Central memory CD8-positive, alpha-beta T cell (primary cell): Measurements from ENCODE around the gene TUBA4A.

Experiments used
- ATAC-seq: fragments of 150-1000 bp; cut with Tn5 transposase; replicated peaks from 2 replicates; pipeline ENCODE4 v1.10.0; 2022; ENCODE audit warnings: mild to moderate bottlenecking, moderate FRiP score, moderate number of reproducible peaks; ENCODE audit not compliant: poor library complexity, severe bottlenecking; ENCODE audit errors: extremely low read depth
- DNase-seq, 2 donors: peaks; one replicate each; pipeline ENCODE4 v3.0.0; 2021; ENCODE audit warnings: low spot score in 2 of 2
- H3K27ac Mint-ChIP-seq: one replicate; pipeline ENCODE4 v1.8.0; 2022; ENCODE audit warnings: low read depth, mild to moderate bottlenecking, moderate library complexity, mixed read lengths
- H3K27me3 Mint-ChIP-seq: one replicate; pipeline ENCODE4 v1.8.0; 2022; ENCODE audit warnings: mixed read lengths
- H3K36me3 Mint-ChIP-seq: one replicate; pipeline ENCODE4 v1.8.0; 2022; ENCODE audit warnings: mild to moderate bottlenecking, moderate library complexity, mixed read lengths; ENCODE audit not compliant: insufficient read depth
- H3K4me1 Mint-ChIP-seq: one replicate; pipeline ENCODE4 v1.8.0; 2022; ENCODE audit warnings: mixed read lengths
- H3K4me3 Mint-ChIP-seq: one replicate; pipeline ENCODE4 v1.8.0; 2022; ENCODE audit warnings: mild to moderate bottlenecking, moderate library complexity, mixed read lengths
- H3K9me3 Mint-ChIP-seq: one replicate; pipeline ENCODE4 v1.8.0; 2022; ENCODE audit warnings: mixed read lengths

The TUBA4A gene

DNA sequence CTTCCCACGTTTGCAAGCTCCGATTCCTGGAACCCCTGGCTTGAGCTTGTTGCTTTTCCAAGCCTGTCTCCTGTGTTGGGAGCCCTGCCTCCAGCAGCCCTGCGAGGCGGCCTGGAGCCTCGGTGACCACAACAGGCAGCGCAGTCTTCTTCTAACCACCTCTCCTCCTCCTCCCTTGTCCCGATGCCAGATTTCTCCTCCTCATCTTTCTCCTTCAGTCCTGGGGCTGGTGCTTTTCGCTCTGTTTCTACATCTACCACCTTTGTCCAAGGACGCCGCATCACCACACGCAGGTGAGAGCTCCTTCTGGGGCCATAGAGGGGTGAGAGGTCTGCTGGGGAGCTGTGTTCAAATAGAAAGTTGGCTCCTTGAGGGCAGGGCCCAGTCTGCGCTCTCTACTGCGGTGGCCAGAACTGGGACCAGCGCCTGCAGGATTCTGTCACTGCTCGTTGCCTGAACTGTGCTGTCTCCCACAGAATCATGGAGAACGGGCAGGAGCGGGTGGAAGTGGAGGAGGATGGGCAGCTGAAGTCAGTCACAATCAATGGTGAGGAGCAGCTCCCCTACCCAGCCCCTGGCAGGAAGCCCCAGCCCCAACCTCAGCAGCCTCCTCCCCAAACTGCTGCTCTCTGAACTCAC lies 29.3 kb upstream of the TUBA4A start:
- peaks cover 43% of the 10 kb centered on the region for H3K36me3 Mint-ChIP-seq
- H3K9me3 Mint-ChIP-seq: no peaks in the 10 kb centered on the region
- H3K27me3 Mint-ChIP-seq: no peaks in the 10 kb centered on the region
- DNase-seq (no peak), ATAC-seq (no peak)
- no peak overlapping the region for H3K4me3 Mint-ChIP-seq
- peak overlapping the region; percentile 80 for H3K27ac Mint-ChIP-seq
- peaks cover 34% of the 10 kb centered on the region for H3K4me1 Mint-ChIP-seq

- no peak for DNase-seq
- H3K4me3 Mint-ChIP-seq: no peak overlapping the region
- H3K36me3 Mint-ChIP-seq: peaks cover 44% of the 10 kb centered on the region
- no peaks in the 10 kb centered on the region for H3K27me3 Mint-ChIP-seq
- H3K27ac Mint-ChIP-seq: peak overlapping the region; percentile 80
- no peak for ATAC-seq
- H3K4me1 Mint-ChIP-seq: peaks cover 41% of the 10 kb centered on the region
- no peaks in the 10 kb centered on the region for H3K9me3 Mint-ChIP-seq
Observed at GRCh38 chr2:219282375-219282774, 28.7 kb upstream of the TUBA4A start.

- Mint-ChIP-seq H3K4me3 (peak overlapping the region; percentile 4), H3K36me3 (peaks cover 42% of the 10 kb centered on the region), H3K27me3 (no peaks in the 10 kb centered on the region), H3K4me1 (peaks cover 44% of the 10 kb centered on the region), H3K27ac (no peak overlapping the region), H3K9me3 (no peaks in the 10 kb centered on the region)
- DNase-seq (no peak), ATAC-seq (no peak)
Observed at GRCh38 chr2:219281588-219281987, 27.9 kb upstream of the TUBA4A start.

DNA sequence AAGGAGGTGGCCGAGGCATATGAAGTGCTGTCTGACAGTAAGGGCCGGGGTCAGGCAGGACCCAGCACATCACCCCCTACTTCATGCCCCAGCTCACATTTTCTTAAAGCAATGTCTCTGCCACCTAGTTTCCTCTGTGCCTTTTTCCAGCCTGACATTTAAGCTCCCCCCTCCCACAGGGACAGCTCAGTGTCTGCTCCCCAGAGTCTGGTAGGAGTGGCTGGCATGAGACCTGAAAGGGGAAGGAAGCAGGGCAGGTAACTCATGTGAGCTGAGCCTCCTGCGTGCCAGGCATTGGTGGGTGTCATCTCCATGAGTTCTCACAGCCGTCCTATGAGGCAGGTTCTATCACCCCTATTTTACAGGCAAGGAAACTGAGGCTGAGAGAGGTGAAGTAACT lies 26.9 kb upstream of the TUBA4A start:
- peak overlapping the region; percentile 88 for H3K4me3 Mint-ChIP-seq
- ATAC-seq: no peak

DNA sequence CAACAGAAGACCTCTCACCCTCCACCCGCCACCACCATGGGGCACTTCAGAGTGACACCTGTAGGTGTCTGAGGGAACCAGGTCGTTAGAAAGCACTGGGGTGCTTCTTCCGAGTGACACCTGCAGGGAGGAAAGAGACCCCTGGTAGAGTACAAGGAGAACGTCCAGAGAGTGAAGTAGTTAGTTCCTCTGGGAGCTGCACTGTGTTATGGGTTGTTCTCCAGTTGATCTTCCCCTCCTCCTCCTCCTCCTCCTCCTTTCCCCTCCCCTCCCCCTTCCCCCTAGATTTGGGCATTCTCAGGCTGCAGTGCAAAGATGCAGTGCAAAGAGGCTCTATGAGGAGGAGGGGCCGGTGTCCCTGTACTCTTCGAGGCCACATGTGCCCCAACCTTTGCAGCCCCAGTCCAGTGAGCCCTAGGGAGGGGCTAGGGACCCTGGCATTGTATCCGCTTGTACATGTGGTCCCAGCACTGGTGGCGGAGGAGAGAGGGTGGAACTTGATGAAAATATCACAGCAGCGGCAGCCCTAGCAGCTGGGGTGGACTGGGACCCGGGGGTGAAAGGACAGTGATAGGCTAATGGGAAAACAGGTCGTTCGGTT lies 26.3 kb upstream of the TUBA4A start:
- Mint-ChIP-seq H3K4me1 (peaks cover 38% of the 10 kb centered on the region), H3K36me3 (peaks cover 40% of the 10 kb centered on the region), H3K9me3 (no peaks in the 10 kb centered on the region), H3K4me3 (peak overlapping the region; percentile 88), H3K27me3 (no peaks in the 10 kb centered on the region), H3K27ac (peak overlapping the region; percentile 100)
- ATAC-seq: no peak
- no peak for DNase-seq

More for the DNA sequence above, 26.9 kb upstream of the TUBA4A start:
- DNase-seq: no peak
- H3K36me3 Mint-ChIP-seq: peaks cover 40% of the 10 kb centered on the region
- H3K27ac Mint-ChIP-seq: peak overlapping the region; percentile 100
- H3K4me1 Mint-ChIP-seq: peaks cover 44% of the 10 kb centered on the region
- H3K9me3 Mint-ChIP-seq: no peaks in the 10 kb centered on the region
- H3K27me3 Mint-ChIP-seq: no peaks in the 10 kb centered on the region

- Mint-ChIP-seq H3K27ac (peak within 1 kb of the TSS; percentile 100), H3K9me3 (no peaks in the 10 kb centered on the region), H3K4me1 (peaks cover 38% of the 10 kb centered on the region), H3K27me3 (no peaks in the 10 kb centered on the region), H3K36me3 (peaks cover 38% of the 10 kb centered on the region), H3K4me3 (peak within 1 kb of the TSS; percentile 88)
- peak; percentile 96 to 99 for DNase-seq
- peak; percentile 82 for ATAC-seq
Observed at GRCh38 chr2:219279151-219279915, 25.6 kb upstream of the TUBA4A start, which contains the start of gene DNAJB2. Gene DNAJB2, plus strand, starts transcription at chr2:219279366. Its CDS starts 468 bp downstream, at chr2:219279834.

GRCh38 chr2:219278655-219279150 lies 25.0 kb upstream of the TUBA4A start:
- Mint-ChIP-seq H3K4me1 (peaks cover 38% of the 10 kb centered on the region), H3K36me3 (peaks cover 32% of the 10 kb centered on the region), H3K9me3 (no peaks in the 10 kb centered on the region), H3K27ac (peak overlapping the region; percentile 100), H3K4me3 (peak overlapping the region; percentile 88), H3K27me3 (no peaks in the 10 kb centered on the region)
- no peak for DNase-seq
- ATAC-seq: no peak

DNA sequence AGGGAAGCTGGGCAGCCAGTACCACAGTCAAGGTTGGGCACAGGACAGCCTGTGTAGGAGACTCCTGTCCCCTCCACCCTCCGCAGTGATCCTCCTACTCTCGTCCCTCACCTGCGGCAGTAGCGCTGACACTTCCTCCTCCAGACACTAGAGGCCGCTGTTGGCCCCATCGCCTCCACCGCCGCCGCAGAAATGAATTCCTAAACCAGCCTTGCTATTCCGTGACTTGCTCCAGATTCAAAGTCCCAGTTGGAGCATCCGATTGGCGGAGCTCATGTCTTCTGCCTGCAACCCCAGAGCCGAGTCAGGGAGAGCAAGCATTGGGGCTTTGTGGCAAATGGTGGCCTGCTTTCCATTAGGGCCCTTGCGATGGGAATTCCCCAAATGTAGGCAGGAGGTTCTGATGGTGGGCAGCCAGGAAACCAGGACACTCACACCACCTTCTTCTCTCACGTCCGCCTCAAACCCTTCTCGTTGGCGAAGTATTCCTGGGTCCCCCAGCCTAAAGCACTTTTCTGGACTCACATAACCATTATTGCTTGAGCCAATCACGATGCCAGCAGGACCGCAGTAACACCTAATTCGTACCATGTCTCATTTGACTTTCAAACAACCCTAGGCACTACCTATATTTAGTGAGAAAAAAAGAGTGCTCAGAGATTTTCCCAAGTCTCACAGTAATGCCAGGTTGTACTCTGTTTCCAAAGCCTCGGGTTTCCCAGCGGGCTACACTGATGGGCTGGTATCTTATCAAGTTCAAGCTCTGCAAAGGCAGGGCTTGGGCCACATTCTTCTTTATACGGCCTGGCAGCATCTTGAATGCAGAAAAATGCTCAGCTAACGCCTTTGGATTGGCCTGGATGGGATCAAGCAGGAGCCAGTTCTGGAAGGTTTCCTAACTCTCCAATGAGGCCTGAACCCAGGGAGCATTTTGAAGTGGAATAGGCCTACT lies 24.3 kb upstream of the TUBA4A start:
- no peaks in the 10 kb centered on the region for H3K9me3 Mint-ChIP-seq
- DNase-seq (peak; percentile 68 to 71), ATAC-seq (no peak)
- H3K27me3 Mint-ChIP-seq: no peaks in the 10 kb centered on the region
- H3K27ac Mint-ChIP-seq: peak overlapping the region; percentile 100
- H3K36me3 Mint-ChIP-seq: peaks cover 30% of the 10 kb centered on the region
- peak overlapping the region; percentile 88 for H3K4me3 Mint-ChIP-seq
- peaks cover 35% of the 10 kb centered on the region for H3K4me1 Mint-ChIP-seq

DNA sequence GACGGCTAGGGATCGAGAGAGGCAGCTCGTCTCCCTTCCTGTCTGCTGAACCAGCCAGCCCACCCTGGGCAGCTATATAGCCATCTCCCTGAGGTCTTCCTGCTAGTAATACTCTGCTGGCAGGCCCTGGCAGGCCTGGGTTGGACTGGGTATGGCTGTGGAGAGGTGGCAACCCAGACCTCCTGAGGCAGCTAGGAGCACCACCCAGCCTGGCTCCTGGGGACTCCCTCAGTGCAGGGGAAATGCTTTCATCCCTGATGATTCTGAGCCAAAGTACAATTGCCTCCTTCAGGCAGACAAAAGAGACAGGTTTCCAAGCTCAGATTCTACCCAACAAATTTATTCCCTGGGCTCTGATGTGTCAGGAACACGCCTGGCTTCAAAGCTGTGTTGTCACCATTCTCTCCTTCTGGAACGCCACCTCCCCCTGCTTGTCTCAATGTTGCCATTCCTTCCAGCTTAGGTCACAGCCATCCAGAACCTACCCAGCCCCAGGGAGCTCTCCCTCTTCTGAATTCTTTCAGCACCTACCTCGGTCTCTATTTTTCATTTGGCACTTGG lies 20.7 kb upstream of the TUBA4A start:
- H3K36me3 Mint-ChIP-seq: peaks cover 9% of the 10 kb centered on the region
- no peaks in the 10 kb centered on the region for H3K9me3 Mint-ChIP-seq
- ATAC-seq (no peak), DNase-seq (no peak)
- H3K27me3 Mint-ChIP-seq: no peaks in the 10 kb centered on the region
- peak overlapping the region; percentile 62 for H3K27ac Mint-ChIP-seq
- no peak overlapping the region for H3K4me3 Mint-ChIP-seq
- peaks cover 21% of the 10 kb centered on the region for H3K4me1 Mint-ChIP-seq

- Mint-ChIP-seq H3K4me1 (peaks cover 19% of the 10 kb centered on the region), H3K9me3 (no peaks in the 10 kb centered on the region), H3K36me3 (peaks cover 5% of the 10 kb centered on the region), H3K27ac (no peak overlapping the region), H3K27me3 (no peaks in the 10 kb centered on the region), H3K4me3 (no peak overlapping the region)
- DNase-seq (no peak), ATAC-seq (no peak)
Observed at GRCh38 chr2:219273937-219274336, 20.2 kb upstream of the TUBA4A start.

DNA sequence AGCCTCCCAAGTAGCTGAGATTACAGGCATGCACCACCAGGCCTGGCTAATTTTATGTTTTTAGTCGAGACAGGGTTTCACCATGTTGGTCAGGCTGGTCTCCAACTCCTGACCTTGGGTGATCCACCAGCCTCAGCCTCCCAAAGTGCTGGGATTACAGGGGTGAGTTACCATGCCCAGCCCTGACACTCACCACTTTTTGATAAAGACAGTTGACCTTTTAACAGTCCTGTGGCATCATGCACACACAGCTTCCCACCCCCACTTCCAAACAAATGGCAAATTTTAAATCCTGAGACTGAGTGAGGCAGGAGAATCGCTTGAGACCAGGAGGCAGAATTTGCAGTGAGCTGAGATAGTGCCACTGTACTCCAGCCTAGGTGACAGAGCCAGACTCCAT lies 19.3 kb upstream of the TUBA4A start:
- Mint-ChIP-seq H3K4me3 (no peak overlapping the region), H3K27ac (no peak overlapping the region), H3K4me1 (peaks cover 10% of the 10 kb centered on the region), H3K36me3 (peaks cover 1% of the 10 kb centered on the region), H3K9me3 (no peaks in the 10 kb centered on the region), H3K27me3 (no peaks in the 10 kb centered on the region)
- ATAC-seq (no peak), DNase-seq (no peak)

- no peak for ATAC-seq
- Mint-ChIP-seq H3K4me3 (no peak overlapping the region), H3K9me3 (no peaks in the 10 kb centered on the region), H3K27me3 (no peaks in the 10 kb centered on the region), H3K27ac (no peak overlapping the region), H3K36me3 (no peaks in the 10 kb centered on the region), H3K4me1 (peaks cover 4% of the 10 kb centered on the region)
- no peak for DNase-seq
Observed at GRCh38 chr2:219272356-219272755, 18.6 kb upstream of the TUBA4A start.
